ENCODE measurements around the gene MMP25. TPM values are rescaled to one million over a fixed set of nuclear protein-coding genes. Genes with fewer than 3 reads are reported as not detected.
A peak's percentile ranks its signal among the peaks of the same experiment; 100 is the strongest.

The MMP25 gene
- polyA plus RNA-seq, 3 donors: 0.71 to 26.6 (median 2.6) TPM

GRCh38 chr16:3012828-3013420 is 33.4 kb upstream of the MMP25 start, which contains the start of gene CLDN9:
TSS of gene CLDN9 (plus strand) at chr16:3012923. CDS start at chr16:3013363, 440 bp downstream.
- Mint-ChIP-seq H3K9me3 (peaks cover 0 to 2% (median 0%) of the 10 kb centered on the region in 7 donors), H3K27ac (no peak within 1 kb of the TSS), H3K27me3 (ENCODE audit: low read depth in 3 of 3) (peaks cover 31 to 53% (median 37%) of the 10 kb centered on the region in 3 donors), H3K36me3 (no peaks in the 10 kb centered on the region), H3K4me1 (peaks cover 23% of the 10 kb centered on the region), H3K4me3 (peak within 1 kb of the TSS in 1 of 2 donors; percentile 67)
- DNase-seq: no peak
- no peak within 1 kb of the TSS for H2AFZ ChIP-seq (ENCODE audit: insufficient read depth, low read depth, low read length, poor library complexity, severe bottlenecking)
- no peaks in the 10 kb centered on the region for H3K9me3 ChIP-seq (replicated peaks in 1 of 2; ENCODE audit: control insufficient read depth in 1 of 2, insufficient read depth in 1 of 2, low read length in 2 of 2)
- no peaks in the 10 kb centered on the region for H3K36me3 ChIP-seq (replicated peaks in 1 of 2; ENCODE audit: control insufficient read depth in 1 of 2, insufficient read depth in 2 of 2, low read length in 2 of 2)
- peaks cover 0 to 38% of the 10 kb centered on the region in 2 donors for H3K27me3 ChIP-seq (ENCODE audit: control insufficient read depth in 2 of 2, insufficient read depth in 2 of 2, low read length in 2 of 2)
- 65% methylated on average over 21 of the region's 27 CpGs for WGBS (ENCODE audit: insufficient coverage)
- H3K4me3 ChIP-seq (replicated peaks in 1 of 3; ENCODE audit: low read depth in 2 of 3, low read length in 3 of 3): no peak within 1 kb of the TSS
- no peaks in the 10 kb centered on the region for H4K20me1 ChIP-seq (ENCODE audit: insufficient read depth, low read length)
- no peak within 1 kb of the TSS for H3K9ac ChIP-seq (ENCODE audit: insufficient read depth, low read length, poor library complexity, severe bottlenecking)
- H3K4me2 ChIP-seq (replicated peaks; ENCODE audit: extremely low read depth, low read length, poor library complexity, severe bottlenecking): no peak within 1 kb of the TSS
- peaks cover 18 to 25% of the 10 kb centered on the region in 2 donors for H3K4me1 ChIP-seq (ENCODE audit: control insufficient read depth in 1 of 2, insufficient read depth in 2 of 2, low read length in 2 of 2)
- intact Hi-C loops (cut with micrococcal nuclease): no loop called here
- no peak within 1 kb of the TSS for H3K27ac ChIP-seq (ENCODE audit: low read depth in 1 of 2, low read length in 2 of 2)
- H3K79me2 ChIP-seq (ENCODE audit: insufficient read depth, low read length): no peaks in the 10 kb centered on the region
- TF ChIP-seq, protein P1, sequence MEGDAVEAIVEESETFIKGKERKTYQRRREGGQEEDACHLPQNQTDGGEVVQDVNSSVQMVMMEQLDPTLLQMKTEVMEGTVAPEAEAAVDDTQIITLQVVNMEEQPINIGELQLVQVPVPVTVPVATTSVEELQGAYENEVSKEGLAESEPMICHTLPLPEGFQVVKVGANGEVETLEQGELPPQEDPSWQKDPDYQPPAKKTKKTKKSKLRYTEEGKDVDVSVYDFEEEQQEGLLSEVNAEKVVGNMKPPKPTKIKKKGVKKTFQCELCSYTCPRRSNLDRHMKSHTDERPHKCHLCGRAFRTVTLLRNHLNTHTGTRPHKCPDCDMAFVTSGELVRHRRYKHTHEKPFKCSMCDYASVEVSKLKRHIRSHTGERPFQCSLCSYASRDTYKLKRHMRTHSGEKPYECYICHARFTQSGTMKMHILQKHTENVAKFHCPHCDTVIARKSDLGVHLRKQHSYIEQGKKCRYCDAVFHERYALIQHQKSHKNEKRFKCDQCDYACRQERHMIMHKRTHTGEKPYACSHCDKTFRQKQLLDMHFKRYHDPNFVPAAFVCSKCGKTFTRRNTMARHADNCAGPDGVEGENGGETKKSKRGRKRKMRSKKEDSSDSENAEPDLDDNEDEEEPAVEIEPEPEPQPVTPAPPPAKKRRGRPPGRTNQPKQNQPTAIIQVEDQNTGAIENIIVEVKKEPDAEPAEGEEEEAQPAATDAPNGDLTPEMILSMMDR (IDR thresholded peaks at IDR 0.05): no peak

DNA sequence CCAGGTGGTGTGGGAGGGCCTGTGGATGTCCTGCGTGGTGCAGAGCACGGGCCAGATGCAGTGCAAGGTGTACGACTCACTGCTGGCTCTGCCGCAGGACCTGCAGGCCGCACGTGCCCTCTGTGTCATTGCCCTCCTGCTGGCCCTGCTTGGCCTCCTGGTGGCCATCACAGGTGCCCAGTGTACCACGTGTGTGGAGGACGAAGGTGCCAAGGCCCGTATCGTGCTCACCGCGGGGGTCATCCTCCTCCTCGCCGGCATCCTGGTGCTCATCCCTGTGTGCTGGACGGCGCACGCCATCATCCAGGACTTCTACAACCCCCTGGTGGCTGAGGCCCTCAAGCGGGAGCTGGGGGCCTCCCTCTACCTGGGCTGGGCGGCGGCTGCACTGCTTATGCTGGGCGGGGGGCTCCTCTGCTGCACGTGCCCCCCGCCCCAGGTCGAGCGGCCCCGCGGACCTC is 32.8 kb upstream of the MMP25 start:
- peaks cover 0 to 2% (median 0%) of the 10 kb centered on the region in 7 donors for H3K9me3 Mint-ChIP-seq
- Histone ChIP-seq H4K20me1 (ENCODE audit: insufficient read depth, low read length) (no peaks in the 10 kb centered on the region), H3K9me3 (replicated peaks in 1 of 2; ENCODE audit: control insufficient read depth in 1 of 2, insufficient read depth in 1 of 2, low read length in 2 of 2) (no peaks in the 10 kb centered on the region), H3K4me1 (ENCODE audit: control insufficient read depth in 1 of 2, insufficient read depth in 2 of 2, low read length in 2 of 2) (peaks cover 18 to 25% of the 10 kb centered on the region in 2 donors), H3K4me2 (replicated peaks; ENCODE audit: extremely low read depth, low read length, poor library complexity, severe bottlenecking) (no peak overlapping the region), H3K9ac (ENCODE audit: insufficient read depth, low read length, poor library complexity, severe bottlenecking) (no peak overlapping the region), H3K4me3 (replicated peaks in 1 of 3; ENCODE audit: low read depth in 2 of 3, low read length in 3 of 3) (no peak overlapping the region), H3K36me3 (replicated peaks in 1 of 2; ENCODE audit: control insufficient read depth in 1 of 2, insufficient read depth in 2 of 2, low read length in 2 of 2) (no peaks in the 10 kb centered on the region), H3K79me2 (ENCODE audit: insufficient read depth, low read length) (no peaks in the 10 kb centered on the region), H3K27ac (ENCODE audit: low read depth in 1 of 2, low read length in 2 of 2) (no peak overlapping the region), H3K27me3 (ENCODE audit: control insufficient read depth in 2 of 2, insufficient read depth in 2 of 2, low read length in 2 of 2) (peaks cover 0 to 44% of the 10 kb centered on the region in 2 donors), H2AFZ (ENCODE audit: insufficient read depth, low read depth, low read length, poor library complexity, severe bottlenecking) (no peak overlapping the region)
- H3K27ac Mint-ChIP-seq: no peak overlapping the region
- WGBS (ENCODE audit: insufficient coverage): 93% methylated on average over 27 of the region's 27 CpGs
- DNase-seq: no peak
- no peak overlapping the region for H3K4me3 Mint-ChIP-seq
- intact Hi-C loops (cut with micrococcal nuclease): no loop called here
- H3K36me3 Mint-ChIP-seq: no peaks in the 10 kb centered on the region
- TF ChIP-seq, protein P1 (IDR thresholded peaks at IDR 0.05): no peak
- H3K4me1 Mint-ChIP-seq: peaks cover 23% of the 10 kb centered on the region
- H3K27me3 Mint-ChIP-seq (ENCODE audit: low read depth in 3 of 3): peaks cover 37 to 59% (median 43%) of the 10 kb centered on the region in 3 donors
